ENCODE results near the gene DNAH14. TPM values are rescaled to one million over a fixed set of nuclear protein-coding genes. Genes with fewer than 3 reads are reported as not detected.
"Not testable (repeated sequence)": the region's sequence is repeated elsewhere in the genome, so short reads cannot be mapped to it uniquely, and the experiment has no call there.

Gene DNAH14
- polyA plus RNA-seq, 1 donor (not counting 4 experiments of a cell fraction or from before 2014, with no cell fraction given), result 6.4 TPM

DNA sequence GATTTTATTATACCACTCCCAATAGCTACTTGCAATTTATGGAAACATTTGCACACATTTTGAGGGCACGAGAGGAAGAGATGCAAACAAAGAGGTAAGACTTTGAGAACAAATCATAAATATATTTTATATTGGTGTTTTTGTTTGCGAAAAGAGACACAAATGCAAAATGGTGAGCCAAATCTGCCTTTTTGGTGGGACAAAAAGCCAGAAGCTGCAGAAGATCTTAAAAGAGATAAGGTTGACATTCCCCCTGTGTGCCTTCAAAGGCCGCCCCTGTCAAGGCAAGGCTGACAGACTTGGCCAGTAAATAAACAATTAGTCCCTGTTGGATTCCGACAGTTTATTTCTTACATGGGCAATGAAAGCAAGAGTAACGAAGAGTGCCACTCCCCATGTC is 375.5 kb downstream of the DNAH14 start:
- H3K27ac ChIP-seq (ENCODE audit: control insufficient read depth, insufficient read depth, low read length), result no peak overlapping the region
- no peaks in the 10 kb centered on the region for H4K20me1 ChIP-seq (ENCODE audit: control insufficient read depth, extremely low read depth, insufficient read depth, low read length)
- TF ChIP-seq CTCF (optimal IDR thresholded peaks at IDR 0.05 in 1 of 3, IDR thresholded peaks at IDR 0.05 in 1 of 3, conservative IDR thresholded peaks at IDR 0.05 in 1 of 3; ENCODE audit: extremely low read depth in 1 of 3, insufficient read depth in 2 of 3, low read length in 3 of 3) (no peak), EZH2 (IDR thresholded peaks at IDR 0.05; ENCODE audit: low read length) (no peak)
- H2AFZ ChIP-seq (ENCODE audit: control insufficient read depth, low read length), result no peak overlapping the region
- H3K27me3 ChIP-seq (ENCODE audit: control insufficient read depth, extremely low read depth, insufficient read depth, low read length), result no peaks in the 10 kb centered on the region
- no peaks in the 10 kb centered on the region for H3K79me2 ChIP-seq (ENCODE audit: control insufficient read depth, insufficient read depth, low read length)
- H3K9ac ChIP-seq (ENCODE audit: control insufficient read depth, extremely low read depth, insufficient read depth, low read length), result no peak overlapping the region
- no peaks in the 10 kb centered on the region for H3K9me3 ChIP-seq (ENCODE audit: control insufficient read depth, low read depth, low read length)
- dilution Hi-C loops (cut with MboI; ENCODE audit: extremely low pct_ligation_motif_present, low sequenced_read_pairs), result no loop called here
- H3K4me2 ChIP-seq (ENCODE audit: control insufficient read depth, extremely low read depth, insufficient read depth, low read depth, low read length), result no peak overlapping the region
- no peak overlapping the region for H3K4me3 ChIP-seq (ENCODE audit: control insufficient read depth in 2 of 3, extremely low read depth in 1 of 3, insufficient read depth in 2 of 3, low read depth in 1 of 3, low read length in 3 of 3)
- H3K9me1 ChIP-seq (ENCODE audit: control insufficient read depth, extremely low read depth, insufficient read depth, low read length), result no peaks in the 10 kb centered on the region
- FAIRE-seq (no peak), DNase-seq (ENCODE audit: low read depth, low spot score) (no peak)
- no peaks in the 10 kb centered on the region for H3K4me1 ChIP-seq (ENCODE audit: control insufficient read depth, extremely low read depth, insufficient read depth, low read length)
- no peaks in the 10 kb centered on the region for H3K36me3 ChIP-seq (ENCODE audit: control insufficient read depth in 2 of 2, extremely low read depth in 1 of 2, insufficient read depth in 2 of 2, low read length in 2 of 2)

DNA sequence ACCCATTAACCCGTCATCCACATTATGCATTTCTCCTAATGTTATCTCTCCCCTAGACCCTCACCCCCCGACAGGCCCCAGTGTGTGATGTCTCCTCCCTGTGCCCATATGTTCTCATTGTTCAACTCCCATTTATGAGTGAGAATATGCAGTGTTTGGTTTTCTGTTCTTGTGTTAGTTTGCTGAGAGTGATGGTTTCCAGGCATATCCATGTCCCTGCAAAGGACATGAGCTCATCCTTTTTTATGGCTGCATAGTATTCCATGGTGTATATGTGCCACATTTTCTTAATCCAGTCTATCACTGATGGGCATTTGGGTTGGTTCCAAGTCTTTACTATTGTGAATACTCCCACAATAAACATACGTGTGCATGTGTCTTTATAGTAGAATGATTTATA is 381.1 kb downstream of the DNAH14 start:
- H3K9me3 ChIP-seq (ENCODE audit: control insufficient read depth, low read depth, low read length); H3K4me2 ChIP-seq (ENCODE audit: control insufficient read depth, extremely low read depth, insufficient read depth, low read depth, low read length); FAIRE-seq; H2AFZ ChIP-seq (ENCODE audit: control insufficient read depth, low read length); dilution Hi-C loops (cut with MboI; ENCODE audit: extremely low pct_ligation_motif_present, low sequenced_read_pairs); H3K9ac ChIP-seq (ENCODE audit: control insufficient read depth, extremely low read depth, insufficient read depth, low read length); H3K27ac ChIP-seq (ENCODE audit: control insufficient read depth, insufficient read depth, low read length); H3K4me1 ChIP-seq (ENCODE audit: control insufficient read depth, extremely low read depth, insufficient read depth, low read length); H3K36me3 ChIP-seq (ENCODE audit: control insufficient read depth in 2 of 2, extremely low read depth in 1 of 2, insufficient read depth in 2 of 2, low read length in 2 of 2); H3K79me2 ChIP-seq (ENCODE audit: control insufficient read depth, insufficient read depth, low read length); H4K20me1 ChIP-seq (ENCODE audit: control insufficient read depth, extremely low read depth, insufficient read depth, low read length); DNase-seq (ENCODE audit: low read depth, low spot score); H3K9me1 ChIP-seq (ENCODE audit: control insufficient read depth, extremely low read depth, insufficient read depth, low read length); H3K27me3 ChIP-seq (ENCODE audit: control insufficient read depth, extremely low read depth, insufficient read depth, low read length); H3K4me3 ChIP-seq (ENCODE audit: control insufficient read depth in 2 of 3, extremely low read depth in 1 of 3, insufficient read depth in 2 of 3, low read depth in 1 of 3, low read length in 3 of 3): not testable (repeated sequence)
